Suprapubic skin (tissue), 4 donors: ENCODE results near the gene TSPAN12. TPM values are rescaled to one million over a fixed set of nuclear protein-coding genes. Genes with fewer than 3 reads are reported as not detected.
"Not testable (repeated sequence)": the region's sequence is repeated elsewhere in the genome, so short reads cannot be mapped to it uniquely, and the experiment has no call there.

Experiments used
- DNase-seq, 2 donors: peaks; one replicate each; pipeline ENCODE4 v3.0.0-alpha.2; 2019; ENCODE audit warnings: low spot score in 2 of 2
- H3K27ac ChIP-seq: fragments of 200-600 bp; sonication (generic); one replicate; pipeline ENCODE4 v1.5.1; 2019
- H3K27me3 ChIP-seq: fragments of 200-600 bp; sonication (generic); one replicate; pipeline ENCODE4 v1.5.1; 2019
- H3K36me3 ChIP-seq: fragments of 200-600 bp; sonication (generic); one replicate; pipeline ENCODE4 v1.5.1; 2019
- H3K4me1 ChIP-seq: fragments of 200-600 bp; sonication (generic); one replicate; pipeline ENCODE4 v1.5.1; 2019
- H3K4me3 ChIP-seq: fragments of 200-600 bp; sonication (generic); one replicate; pipeline ENCODE4 v1.5.1; 2019; ENCODE audit warnings: mild to moderate bottlenecking
- H3K9me3 ChIP-seq: fragments of 200-600 bp; sonication (generic); one replicate; pipeline ENCODE4 v1.5.1; 2019
- EP300 ChIP-seq: sonication (generic); formaldehyde crosslinking; IDR thresholded peaks from one replicate; pipeline ENCODE4 v1.6.1; 2017; ENCODE audit warnings: antibody characterized with exemption
- POLR2A ChIP-seq, 2 donors: fragments of 450-650 bp; IDR thresholded peaks; one replicate each; pipeline ENCODE4 v1.6.1; 2017; ENCODE audit warnings: antibody characterized with exemption in 2 of 2, mild to moderate bottlenecking in 2 of 2, moderate library complexity in 2 of 2
- POLR2AphosphoS5 ChIP-seq, 3 donors: sonication (generic); formaldehyde crosslinking; IDR thresholded peaks; one replicate each; pipeline ENCODE4 v1.6.1; 2017; ENCODE audit warnings: antibody characterized with exemption in 3 of 3
- WGBS: methylation state at CpG from one replicate; pipeline ENCODE4 v1.1.5; 2018; 5-methylcytosine and 5-hydroxymethylcytosine counted together
- total RNA-seq, 4 donors: library from RNA; depleted of rRNA; stranded (reverse); fragments of >200 nt; gene quantifications; one replicate each; pipeline ENCODE4 v1.1.0, GENCODE V29; 2016
- TF ChIP-seq, protein P1 (sequence below), 2 donors: fragments of 200-600 bp in 1 of 2; fragments of 450-650 bp in 1 of 2; sonication (generic) in 1 of 2; IDR thresholded peaks; one replicate each; pipeline ENCODE4 v1.5.1; 2016 to 2019; ENCODE audit warnings: antibody characterized with exemption in 2 of 2, mild to moderate bottlenecking in 1 of 2, moderate library complexity in 1 of 2

Gene TSPAN12, protein sequence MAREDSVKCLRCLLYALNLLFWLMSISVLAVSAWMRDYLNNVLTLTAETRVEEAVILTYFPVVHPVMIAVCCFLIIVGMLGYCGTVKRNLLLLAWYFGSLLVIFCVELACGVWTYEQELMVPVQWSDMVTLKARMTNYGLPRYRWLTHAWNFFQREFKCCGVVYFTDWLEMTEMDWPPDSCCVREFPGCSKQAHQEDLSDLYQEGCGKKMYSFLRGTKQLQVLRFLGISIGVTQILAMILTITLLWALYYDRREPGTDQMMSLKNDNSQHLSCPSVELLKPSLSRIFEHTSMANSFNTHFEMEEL
- 1 to 10 TPM; 1.7 to 3.4 (median 2.1) TPM for total RNA-seq

DNA sequence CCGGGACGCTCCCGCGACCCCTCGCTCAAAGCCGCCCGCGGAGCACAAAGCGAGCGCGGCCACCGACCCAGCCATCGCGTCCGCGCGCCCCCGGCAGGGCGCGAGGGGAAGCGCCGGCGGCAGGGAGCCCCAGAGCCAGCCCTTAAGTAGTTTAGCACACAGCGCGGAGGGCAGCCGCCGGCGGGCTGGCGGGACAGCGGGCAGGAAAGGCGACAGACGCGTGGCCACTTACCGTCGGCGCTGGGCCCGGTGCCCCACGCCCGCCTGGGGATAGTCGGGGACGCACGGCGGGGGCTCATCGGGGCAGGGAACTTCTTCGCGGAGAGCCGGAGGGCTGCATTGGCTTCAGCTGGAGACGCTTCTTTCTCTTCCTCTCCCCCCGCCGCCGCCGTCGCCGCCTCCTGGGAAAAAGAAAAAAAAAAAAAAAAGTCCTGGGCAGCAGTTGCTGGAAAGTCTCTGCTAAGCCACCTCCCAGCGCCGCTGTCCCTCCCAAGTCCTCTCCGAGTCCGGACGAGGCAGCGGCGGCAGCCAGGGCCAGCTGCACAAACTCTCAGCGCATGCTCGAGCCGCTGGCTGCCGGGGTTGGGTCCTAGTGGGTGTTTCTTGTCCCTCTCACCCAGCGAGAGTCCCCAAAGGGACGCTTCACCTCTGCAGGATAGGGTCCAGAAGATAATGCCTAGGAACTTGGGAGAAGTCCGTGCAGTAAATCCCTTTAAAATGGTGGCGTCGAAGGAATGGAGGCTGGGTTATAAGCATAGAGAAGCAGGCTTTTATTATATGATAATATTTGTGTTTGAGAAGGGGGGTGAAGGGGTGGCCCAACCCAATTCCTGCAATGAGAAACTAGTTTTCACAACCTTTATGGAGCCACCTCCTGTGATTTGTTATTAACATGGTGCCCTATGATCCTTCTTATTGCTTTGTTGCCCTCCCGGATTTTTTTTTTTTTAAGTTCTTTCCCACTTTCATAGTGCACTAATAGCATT, at the start of gene TSPAN12:
TSPAN12 (minus strand) TSS at position 557 of the 986 bp plus-strand sequence. CDS start 1,381 bp downstream, outside the sequence.
- no peaks in the 10 kb centered on the region for H3K9me3 ChIP-seq
- H3K4me3 ChIP-seq = peak within 1 kb of the TSS; percentile 75
- H3K4me1 ChIP-seq = peaks cover 8% of the 10 kb centered on the region
- TF ChIP-seq, protein P1, sequence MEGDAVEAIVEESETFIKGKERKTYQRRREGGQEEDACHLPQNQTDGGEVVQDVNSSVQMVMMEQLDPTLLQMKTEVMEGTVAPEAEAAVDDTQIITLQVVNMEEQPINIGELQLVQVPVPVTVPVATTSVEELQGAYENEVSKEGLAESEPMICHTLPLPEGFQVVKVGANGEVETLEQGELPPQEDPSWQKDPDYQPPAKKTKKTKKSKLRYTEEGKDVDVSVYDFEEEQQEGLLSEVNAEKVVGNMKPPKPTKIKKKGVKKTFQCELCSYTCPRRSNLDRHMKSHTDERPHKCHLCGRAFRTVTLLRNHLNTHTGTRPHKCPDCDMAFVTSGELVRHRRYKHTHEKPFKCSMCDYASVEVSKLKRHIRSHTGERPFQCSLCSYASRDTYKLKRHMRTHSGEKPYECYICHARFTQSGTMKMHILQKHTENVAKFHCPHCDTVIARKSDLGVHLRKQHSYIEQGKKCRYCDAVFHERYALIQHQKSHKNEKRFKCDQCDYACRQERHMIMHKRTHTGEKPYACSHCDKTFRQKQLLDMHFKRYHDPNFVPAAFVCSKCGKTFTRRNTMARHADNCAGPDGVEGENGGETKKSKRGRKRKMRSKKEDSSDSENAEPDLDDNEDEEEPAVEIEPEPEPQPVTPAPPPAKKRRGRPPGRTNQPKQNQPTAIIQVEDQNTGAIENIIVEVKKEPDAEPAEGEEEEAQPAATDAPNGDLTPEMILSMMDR (IDR thresholded peaks at IDR 0.05) = peak in 1 of 2 donors; percentile 72
- TF ChIP-seq EP300 (no peak), POLR2AphosphoS5 (IDR thresholded peaks at IDR 0.05) (no peak)
- H3K27ac ChIP-seq = peak within 1 kb of the TSS; percentile 64
- H3K27me3 ChIP-seq = peaks cover 11% of the 10 kb centered on the region
- H3K36me3 ChIP-seq = no peaks in the 10 kb centered on the region
- WGBS = under 1% methylated on average over 34 of the region's 71 CpGs
- peak; percentile 84 to 87 for DNase-seq

DNA sequence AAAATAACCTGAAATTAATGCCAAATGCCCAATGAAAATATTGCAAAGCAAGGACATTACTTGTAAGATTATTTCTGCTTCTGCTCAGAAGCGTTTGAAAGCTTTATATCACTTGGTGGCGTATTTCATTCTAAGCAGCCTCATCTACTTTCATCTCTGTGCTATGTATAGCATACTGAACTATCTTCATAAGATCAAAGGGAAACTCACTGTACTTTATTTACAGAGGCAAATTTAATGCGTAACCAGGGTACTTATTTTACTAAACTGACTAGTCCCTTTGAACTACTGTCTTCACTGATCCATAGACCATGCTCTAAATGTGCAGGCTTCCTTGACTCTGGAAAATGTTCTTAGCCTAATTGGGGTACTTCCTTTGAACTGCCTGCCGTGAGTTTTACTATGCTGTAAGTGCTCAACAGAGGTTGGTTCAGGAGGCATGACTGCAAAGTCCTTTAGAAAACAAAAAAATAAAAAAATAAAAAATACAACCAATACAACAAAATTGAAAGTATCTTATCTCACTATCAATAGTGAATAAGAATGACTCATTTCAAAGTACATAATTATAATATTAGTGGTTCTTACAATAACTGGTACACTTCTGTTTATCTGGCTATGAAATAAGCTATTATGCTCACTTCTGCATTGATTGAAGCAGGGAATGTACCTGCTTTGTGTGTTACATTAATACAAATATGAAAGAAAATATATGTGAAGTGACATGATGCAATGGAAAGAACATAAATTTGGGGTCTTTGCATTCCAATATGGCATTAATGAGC, 41.0 kb upstream of the TSPAN12 start:
- DNase-seq = no peak
- H3K27ac ChIP-seq = no peak overlapping the region
- H3K9me3 ChIP-seq = no peaks in the 10 kb centered on the region
- H3K27me3 ChIP-seq = no peaks in the 10 kb centered on the region
- 27% methylated on average over 4 of the region's 4 CpGs for WGBS
- H3K4me1 ChIP-seq = no peaks in the 10 kb centered on the region
- TF ChIP-seq POLR2AphosphoS5 (IDR thresholded peaks at IDR 0.05) (no peak), EP300 (no peak), POLR2A (IDR thresholded peaks at IDR 0.05) (no peak)
- TF ChIP-seq, protein P1 (IDR thresholded peaks at IDR 0.05) = no peak
- H3K36me3 ChIP-seq = no peaks in the 10 kb centered on the region
- no peak overlapping the region for H3K4me3 ChIP-seq

DNA sequence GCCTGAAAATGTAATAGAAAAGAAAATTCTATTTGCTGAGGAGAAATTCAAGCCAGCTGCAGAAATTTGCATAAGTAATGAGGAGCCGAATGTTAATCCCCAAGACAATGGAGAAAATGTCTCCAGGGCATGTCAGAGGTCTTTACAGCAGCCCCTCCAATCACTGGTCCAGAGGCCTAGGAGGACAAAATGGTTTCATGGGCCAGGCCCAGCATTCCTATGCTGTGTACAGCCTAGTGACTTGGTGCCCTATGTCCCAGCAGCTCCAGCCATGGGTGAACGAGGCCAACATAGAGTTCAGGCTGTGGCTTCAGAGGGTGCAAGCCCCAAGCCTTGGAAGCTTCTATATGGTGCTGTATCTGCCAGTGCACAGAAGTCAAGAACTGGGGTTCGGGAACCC, 37.3 kb upstream of the TSPAN12 start:
- not testable (repeated sequence) for H3K36me3 ChIP-seq, H3K4me3 ChIP-seq, H3K4me1 ChIP-seq, H3K27me3 ChIP-seq, H3K9me3 ChIP-seq, H3K27ac ChIP-seq, DNase-seq
- WGBS = 98% methylated on average over 2 of the region's 3 CpGs

DNA sequence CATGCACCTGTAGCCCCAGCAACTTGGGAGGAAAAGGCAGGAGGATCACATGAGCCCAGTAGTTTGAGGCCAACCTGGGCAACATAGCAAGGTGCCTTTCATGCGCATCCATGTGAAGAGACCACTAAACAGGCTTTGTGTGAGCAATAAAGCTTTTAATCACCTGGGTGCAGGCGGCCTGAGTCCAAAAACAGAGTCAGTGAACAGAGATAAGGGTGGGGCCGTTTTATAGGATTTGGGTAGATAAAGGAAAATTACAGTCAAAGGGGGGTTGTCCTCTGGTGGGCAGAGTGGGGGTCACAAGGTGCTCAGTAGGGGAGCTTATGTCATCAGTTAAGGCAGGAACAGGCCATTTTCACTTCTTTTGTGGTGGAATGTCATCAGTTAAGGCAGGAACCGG, 27.7 kb upstream of the TSPAN12 start:
- DNase-seq, H3K9me3 ChIP-seq, H3K4me3 ChIP-seq, H3K27me3 ChIP-seq, H3K27ac ChIP-seq, H3K36me3 ChIP-seq, H3K4me1 ChIP-seq: not testable (repeated sequence)
- WGBS = 88% methylated on average over 4 of the region's 4 CpGs

DNA sequence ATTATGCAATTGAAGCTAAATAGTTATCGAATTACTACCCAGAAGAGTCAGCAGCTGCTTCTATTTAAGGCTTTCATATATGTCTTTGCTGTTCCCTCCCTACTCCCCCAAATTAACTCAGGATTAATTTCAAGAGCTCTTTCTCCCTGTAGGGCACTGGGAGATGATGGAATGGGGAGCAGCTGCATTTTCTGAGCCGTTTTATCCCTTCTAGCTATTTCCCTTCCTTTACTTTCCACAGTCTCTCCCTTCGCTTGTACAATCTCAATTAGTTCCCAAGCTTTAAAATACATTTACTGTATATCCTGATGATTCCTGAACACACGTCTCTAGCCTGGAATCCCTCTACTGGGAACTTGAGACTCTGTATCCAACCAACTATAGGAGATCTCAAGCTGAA, 19.8 kb upstream of the TSPAN12 start:
- TF ChIP-seq POLR2AphosphoS5 (IDR thresholded peaks at IDR 0.05) (no peak), POLR2A (IDR thresholded peaks at IDR 0.05) (no peak), EP300 (no peak)
- TF ChIP-seq, protein P1 (IDR thresholded peaks at IDR 0.05) = no peak
- Histone ChIP-seq H3K27ac (no peak overlapping the region), H3K27me3 (no peaks in the 10 kb centered on the region), H3K9me3 (no peaks in the 10 kb centered on the region), H3K4me1 (no peaks in the 10 kb centered on the region), H3K4me3 (no peak overlapping the region), H3K36me3 (no peaks in the 10 kb centered on the region)
- DNase-seq = no peak
- 50% methylated on average over 4 of the region's 4 CpGs for WGBS
